Suprapubic skin (tissue), 4 donors: ENCODE data around the gene TRPV2.

Source experiments
- CTCF ChIP-seq, 2 donors: fragments of 200-600 bp in 1 of 2; fragments of 450-650 bp in 1 of 2; sonication (generic) in 1 of 2; IDR thresholded peaks; one replicate each; pipeline ENCODE4 v1.5.1; 2016 to 2019; ENCODE audit warnings: antibody characterized with exemption in 2 of 2, mild to moderate bottlenecking in 1 of 2, moderate library complexity in 1 of 2
- POLR2A ChIP-seq, 2 donors: fragments of 450-650 bp; IDR thresholded peaks; one replicate each; pipeline ENCODE4 v1.6.1; 2017; ENCODE audit warnings: antibody characterized with exemption in 2 of 2, mild to moderate bottlenecking in 2 of 2, moderate library complexity in 2 of 2
- POLR2AphosphoS5 ChIP-seq, 3 donors: sonication (generic); formaldehyde crosslinking; IDR thresholded peaks; one replicate each; pipeline ENCODE4 v1.6.1; 2017; ENCODE audit warnings: antibody characterized with exemption in 3 of 3

GRCh38 chr17:16473044-16474011 lies 58.0 kb downstream of the TRPV2 start:
- TF ChIP-seq POLR2AphosphoS5 (IDR thresholded peaks at IDR 0.05) (no peak), POLR2A (IDR thresholded peaks at IDR 0.05) (no peak), CTCF (IDR thresholded peaks at IDR 0.05) (no peak)
